ENCODE data around the gene NISCH.

DNA sequence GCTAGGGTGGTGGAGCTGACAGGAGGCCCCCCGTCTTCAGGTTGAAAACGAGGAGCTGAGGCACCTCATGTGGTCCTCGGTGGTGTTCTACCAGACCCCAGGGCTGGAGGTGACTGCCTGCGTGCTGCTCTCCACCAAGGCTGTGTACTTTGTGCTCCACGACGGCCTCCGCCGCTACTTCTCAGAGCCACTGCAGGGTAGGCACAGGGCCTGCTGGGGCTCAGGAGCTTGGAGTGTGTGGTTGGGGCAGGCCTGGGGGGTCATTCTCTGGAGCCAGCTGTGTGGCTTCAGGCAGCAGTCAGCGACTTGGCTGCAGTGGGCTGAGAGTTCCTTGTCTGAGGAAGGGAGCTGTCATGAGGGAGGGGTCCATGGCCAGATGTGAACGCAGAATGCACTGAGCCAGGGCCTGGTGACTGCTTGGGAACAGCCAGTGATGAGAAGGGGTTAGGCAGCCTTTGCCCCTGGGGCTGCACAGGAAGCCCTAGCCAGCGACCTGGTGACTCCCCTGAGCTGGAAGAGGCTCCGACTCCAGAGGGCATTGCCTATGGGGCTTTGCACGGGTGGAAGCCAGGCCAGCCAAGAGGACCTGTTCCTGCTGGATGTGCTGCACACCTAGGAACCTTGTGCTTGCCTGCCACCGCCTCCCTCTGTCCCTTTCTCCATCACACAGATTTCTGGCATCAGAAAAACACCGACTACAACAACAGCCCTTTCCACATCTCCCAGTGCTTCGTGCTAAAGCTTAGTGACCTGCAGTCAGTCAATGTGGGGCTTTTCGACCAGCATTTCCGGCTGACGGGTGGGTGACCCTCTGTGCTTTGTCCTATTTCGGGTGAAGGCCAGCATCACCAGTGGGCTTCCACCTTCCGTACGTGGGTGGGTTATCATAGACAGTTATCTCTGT lies 34.9 kb downstream of the NISCH start:
- no peak for TF ChIP-seq EZH2 (IDR thresholded peaks at IDR 0.05; ENCODE audit: low read length)
- TF ChIP-seq, protein P1, sequence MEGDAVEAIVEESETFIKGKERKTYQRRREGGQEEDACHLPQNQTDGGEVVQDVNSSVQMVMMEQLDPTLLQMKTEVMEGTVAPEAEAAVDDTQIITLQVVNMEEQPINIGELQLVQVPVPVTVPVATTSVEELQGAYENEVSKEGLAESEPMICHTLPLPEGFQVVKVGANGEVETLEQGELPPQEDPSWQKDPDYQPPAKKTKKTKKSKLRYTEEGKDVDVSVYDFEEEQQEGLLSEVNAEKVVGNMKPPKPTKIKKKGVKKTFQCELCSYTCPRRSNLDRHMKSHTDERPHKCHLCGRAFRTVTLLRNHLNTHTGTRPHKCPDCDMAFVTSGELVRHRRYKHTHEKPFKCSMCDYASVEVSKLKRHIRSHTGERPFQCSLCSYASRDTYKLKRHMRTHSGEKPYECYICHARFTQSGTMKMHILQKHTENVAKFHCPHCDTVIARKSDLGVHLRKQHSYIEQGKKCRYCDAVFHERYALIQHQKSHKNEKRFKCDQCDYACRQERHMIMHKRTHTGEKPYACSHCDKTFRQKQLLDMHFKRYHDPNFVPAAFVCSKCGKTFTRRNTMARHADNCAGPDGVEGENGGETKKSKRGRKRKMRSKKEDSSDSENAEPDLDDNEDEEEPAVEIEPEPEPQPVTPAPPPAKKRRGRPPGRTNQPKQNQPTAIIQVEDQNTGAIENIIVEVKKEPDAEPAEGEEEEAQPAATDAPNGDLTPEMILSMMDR (optimal IDR thresholded peaks at IDR 0.05 in 1 of 3, IDR thresholded peaks at IDR 0.05 in 1 of 3, conservative IDR thresholded peaks at IDR 0.05 in 1 of 3; ENCODE audit: extremely low read depth in 1 of 3, insufficient read depth in 2 of 3, low read length in 3 of 3): no peak
